ENCODE data around the gene PRR33.

GRCh38 chr11:1860108-1860507 is 31.6 kb downstream of the PRR33 start:
- TF ChIP-seq CTCF (IDR thresholded peaks at IDR 0.05) = no peak
- TF ChIP-seq POLR2A (IDR thresholded peaks at IDR 0.05) = no peak
- TF ChIP-seq EP300 (IDR thresholded peaks at IDR 0.05) = no peak
- TF ChIP-seq POLR2AphosphoS5 (IDR thresholded peaks at IDR 0.05) = no peak

Data from sigmoid colon (tissue), 4 donors.